Erythroblast (primary cell): ENCODE measurements around the gene BIK.

Experiments
- DNase-seq, 2 experiments: peaks; one replicate each; lab custom pipeline; 2025; lab: John Stamatoyannopoulos, UW
- GATA1 ChIP-seq: IDR thresholded peaks from 2 replicates; pipeline ENCODE4 v1.6.1; 2011; ENCODE audit warnings: low read depth, mild to moderate bottlenecking, control low read depth, low read length, moderate library complexity
- POLR2A ChIP-seq: IDR thresholded peaks from 2 replicates; pipeline ENCODE4 v1.6.1; 2011; ENCODE audit warnings: mild to moderate bottlenecking, low read length

The BIK gene

DNA sequence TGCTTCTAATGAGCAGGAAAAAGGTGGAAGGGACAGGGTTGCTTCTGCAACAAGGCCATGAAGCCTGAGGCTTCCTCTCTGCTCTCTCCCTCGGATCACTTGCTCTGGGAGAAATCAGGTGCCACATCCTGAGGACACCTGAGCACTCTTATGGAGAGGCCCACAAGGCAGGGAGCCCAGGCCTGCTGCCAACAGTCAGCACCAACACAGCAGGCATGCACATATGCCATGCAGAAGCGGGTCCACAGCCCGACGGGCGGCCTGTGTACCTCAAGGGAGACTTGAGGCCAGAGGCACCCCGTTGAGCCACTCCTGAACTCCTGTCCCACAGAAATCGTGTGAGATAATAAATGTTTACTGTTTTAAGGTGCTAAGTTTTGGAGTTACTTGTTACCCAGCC lies 66.9 kb downstream of the BIK start:
- TF ChIP-seq POLR2A (no peak), GATA1 (no peak)
- DNase-seq = no peak
